ENCODE measurements around the gene ABCG5.

ABCG5 gene

DNA sequence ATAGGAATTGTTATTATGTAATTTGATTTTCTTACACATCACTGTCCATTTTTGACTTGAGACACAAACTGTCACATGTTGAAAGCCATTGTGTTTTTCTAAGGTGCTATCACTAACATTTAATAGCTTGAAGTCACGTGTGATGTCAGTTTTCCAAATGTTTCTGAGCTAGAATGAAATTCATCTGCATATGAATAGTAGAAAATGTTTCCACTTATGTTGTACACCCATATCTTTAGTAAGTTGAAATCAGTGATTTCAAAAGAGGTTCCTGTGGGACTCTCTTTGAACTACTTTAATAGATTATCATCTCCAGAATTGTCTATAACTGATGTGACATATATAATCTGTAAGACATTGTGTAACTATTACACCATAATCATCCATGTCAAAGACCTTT lies 27.8 kb downstream of the ABCG5 start:
- FAIRE-seq, result no peak
- TF ChIP-seq, protein P1, sequence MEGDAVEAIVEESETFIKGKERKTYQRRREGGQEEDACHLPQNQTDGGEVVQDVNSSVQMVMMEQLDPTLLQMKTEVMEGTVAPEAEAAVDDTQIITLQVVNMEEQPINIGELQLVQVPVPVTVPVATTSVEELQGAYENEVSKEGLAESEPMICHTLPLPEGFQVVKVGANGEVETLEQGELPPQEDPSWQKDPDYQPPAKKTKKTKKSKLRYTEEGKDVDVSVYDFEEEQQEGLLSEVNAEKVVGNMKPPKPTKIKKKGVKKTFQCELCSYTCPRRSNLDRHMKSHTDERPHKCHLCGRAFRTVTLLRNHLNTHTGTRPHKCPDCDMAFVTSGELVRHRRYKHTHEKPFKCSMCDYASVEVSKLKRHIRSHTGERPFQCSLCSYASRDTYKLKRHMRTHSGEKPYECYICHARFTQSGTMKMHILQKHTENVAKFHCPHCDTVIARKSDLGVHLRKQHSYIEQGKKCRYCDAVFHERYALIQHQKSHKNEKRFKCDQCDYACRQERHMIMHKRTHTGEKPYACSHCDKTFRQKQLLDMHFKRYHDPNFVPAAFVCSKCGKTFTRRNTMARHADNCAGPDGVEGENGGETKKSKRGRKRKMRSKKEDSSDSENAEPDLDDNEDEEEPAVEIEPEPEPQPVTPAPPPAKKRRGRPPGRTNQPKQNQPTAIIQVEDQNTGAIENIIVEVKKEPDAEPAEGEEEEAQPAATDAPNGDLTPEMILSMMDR (IDR thresholded peaks at IDR 0.05; ENCODE audit: insufficient read depth, missing control alignments), result no peak

DNA sequence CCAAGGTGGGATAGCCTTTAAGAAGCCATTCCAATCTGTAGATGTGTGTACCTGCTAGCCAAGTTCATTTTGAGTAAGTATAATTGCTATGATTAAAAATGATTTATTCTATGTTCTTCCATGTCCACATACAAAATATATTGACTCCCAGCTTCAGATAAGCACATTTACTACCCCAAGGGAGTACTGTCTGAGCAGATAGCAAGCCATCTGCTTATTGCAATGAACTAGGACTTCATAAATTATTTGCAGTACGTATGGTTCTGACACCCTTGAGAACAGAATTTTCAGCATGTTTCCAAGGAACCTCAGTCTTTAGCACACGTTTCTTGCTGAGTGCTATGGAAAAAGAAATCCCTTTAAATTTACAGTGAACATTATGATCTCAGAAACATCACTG lies 28.2 kb downstream of the ABCG5 start:
- TF ChIP-seq, protein P1 (IDR thresholded peaks at IDR 0.05; ENCODE audit: insufficient read depth, missing control alignments), result no peak
- FAIRE-seq, result no peak
- no peak for DNase-seq (ENCODE audit: insufficient read length, low spot score)

More for the DNA sequence above, 27.8 kb downstream of the ABCG5 start:
- DNase-seq (ENCODE audit: insufficient read length, low spot score), result no peak

DNA sequence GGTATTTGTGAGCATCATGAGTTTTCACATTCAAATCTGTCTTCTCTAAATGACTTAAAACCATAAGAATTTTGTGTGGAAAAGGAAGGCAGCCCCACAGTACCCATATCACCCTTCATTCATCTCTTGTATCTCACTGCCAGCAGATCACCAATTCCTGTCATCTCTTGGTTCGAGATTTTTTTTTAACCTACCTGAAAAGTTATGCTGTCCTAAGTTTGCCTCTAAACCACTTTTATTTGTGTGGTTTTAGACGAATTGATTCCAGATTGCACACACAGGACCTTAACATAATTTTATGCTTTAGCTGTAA lies 32.0 kb downstream of the ABCG5 start:
- DNase-seq (ENCODE audit: insufficient read length, low spot score) (no peak), FAIRE-seq (no peak)
- TF ChIP-seq, protein P1 (IDR thresholded peaks at IDR 0.05; ENCODE audit: insufficient read depth, missing control alignments), result no peak

DNA sequence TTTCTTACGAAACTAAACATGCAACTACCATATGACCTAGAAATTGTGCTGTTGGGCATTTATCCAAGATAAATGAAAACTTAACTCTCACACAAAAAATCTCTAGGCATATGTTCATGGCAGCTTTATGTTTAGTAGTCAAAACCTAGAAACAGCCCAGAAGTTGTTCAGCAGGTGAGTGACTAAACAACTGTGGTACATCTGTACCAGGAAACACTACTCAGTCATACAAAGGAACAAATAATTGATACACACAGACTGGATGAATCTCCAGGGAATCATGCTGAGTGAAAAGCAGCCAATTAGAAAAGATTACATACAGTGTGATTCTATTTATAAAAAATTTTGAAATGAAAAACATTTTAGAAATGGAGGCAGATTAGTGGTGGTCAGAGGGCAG lies 35.5 kb downstream of the ABCG5 start:
- no peak for DNase-seq (ENCODE audit: insufficient read length, low spot score)
- FAIRE-seq, result no peak
- TF ChIP-seq, protein P1 (IDR thresholded peaks at IDR 0.05; ENCODE audit: insufficient read depth, missing control alignments), result no peak

DNA sequence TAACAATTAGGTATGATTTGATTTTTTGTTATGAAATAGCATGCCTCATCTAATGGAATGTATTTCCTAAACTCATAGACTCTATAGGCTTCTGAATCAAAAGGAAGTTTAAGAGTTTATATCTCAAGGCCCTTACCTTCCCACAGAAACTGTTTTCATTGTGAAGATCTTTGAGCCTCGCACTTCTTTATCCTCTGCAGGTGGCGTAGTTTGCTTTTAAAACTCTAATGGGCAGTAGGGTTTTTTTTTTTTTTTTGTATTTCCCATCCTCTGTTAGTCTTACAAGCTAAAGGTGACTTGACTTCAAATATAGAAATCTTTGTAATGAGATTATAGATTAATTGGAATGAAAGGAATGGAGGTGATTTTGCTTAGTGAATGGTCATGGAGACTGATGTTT lies 36.5 kb downstream of the ABCG5 start:
- DNase-seq (ENCODE audit: insufficient read length, low spot score) (no peak), FAIRE-seq (no peak)
- TF ChIP-seq, protein P1 (IDR thresholded peaks at IDR 0.05; ENCODE audit: insufficient read depth, missing control alignments), result no peak

DNA sequence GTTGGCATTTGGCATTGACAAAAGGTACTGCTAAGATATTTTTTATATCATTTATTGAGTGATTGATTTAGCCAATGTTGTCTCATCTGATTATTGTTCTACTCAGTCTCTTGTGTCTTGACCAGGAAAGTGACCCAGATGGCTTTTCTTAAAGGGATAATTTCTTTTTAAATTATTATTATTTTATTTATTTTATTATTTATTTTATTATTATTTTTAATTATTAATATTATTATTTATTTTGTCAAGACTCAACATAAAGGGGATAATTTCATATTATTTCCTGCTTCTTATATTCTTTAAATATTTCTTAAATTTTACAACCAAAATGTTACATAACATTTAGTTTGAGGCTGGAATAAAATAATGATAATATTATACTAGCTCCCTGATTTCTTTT lies 37.7 kb downstream of the ABCG5 start:
- FAIRE-seq (no peak), DNase-seq (ENCODE audit: insufficient read length, low spot score) (no peak)
- TF ChIP-seq, protein P1 (IDR thresholded peaks at IDR 0.05; ENCODE audit: insufficient read depth, missing control alignments), result no peak

DNA sequence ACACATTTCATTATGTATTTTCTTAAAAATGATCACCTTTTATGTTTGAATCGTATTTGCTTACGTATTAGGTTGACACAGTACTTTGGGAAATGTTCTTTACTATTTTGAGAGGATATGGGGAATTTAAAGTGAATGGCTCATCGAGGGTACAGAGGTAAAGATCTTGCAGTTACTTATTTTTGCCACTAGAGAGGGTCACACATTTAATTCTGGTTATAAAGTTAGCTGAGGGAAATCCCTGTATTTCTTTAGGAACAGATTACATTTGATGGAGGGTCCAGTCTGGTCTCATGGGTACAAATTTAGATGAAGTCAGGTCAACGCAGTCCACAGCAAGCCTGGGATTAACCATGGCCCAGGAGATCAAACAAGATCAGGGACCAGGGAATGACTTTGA lies 40.3 kb downstream of the ABCG5 start:
- TF ChIP-seq, protein P1 (IDR thresholded peaks at IDR 0.05; ENCODE audit: insufficient read depth, missing control alignments), result peak; percentile 18
- DNase-seq (ENCODE audit: insufficient read length, low spot score) (no peak), FAIRE-seq (no peak)

All from D721Med (cell line).